K562 (cell line): Measurements from ENCODE around the gene ZNF121. TPM values are rescaled to one million over a fixed set of nuclear protein-coding genes. Genes with fewer than 3 reads are reported as not detected.
A peak's percentile ranks its signal among the peaks of the same experiment; 100 is the strongest.

Experiments
- ATF1 ChIP-seq, 2 experiments: fragments of 450-650 bp in 1 of 2; IDR thresholded peaks; 2 replicates each; pipeline ENCODE4 v1.6.1; 2016; ENCODE audit warnings: missing compliant biosample characterization in 1 of 2, missing genetic modification characterization in 1 of 2
- BCL6 ChIP-seq: fragments of 250-450 bp; sonication (Bioruptor Pico); IDR thresholded peaks from 2 replicates; pipeline ENCODE4 v1.4.0; 2020
- HNRNPH1 ChIP-seq: fragments of 200-400 bp; formaldehyde crosslinking; optimal IDR thresholded peaks from 2 replicates; pipeline ENCODE3; 2017; ENCODE audit warnings: low read depth, mild to moderate bottlenecking, low read length, moderate library complexity
- JUN ChIP-seq, 2 experiments: sonication (generic) in 1 of 2; formaldehyde crosslinking in 1 of 2; IDR thresholded peaks; 2 replicates each; pipeline versions ENCODE4 v1.6.1 to v1.8.0; 2012 to 2022; ENCODE audit warnings: borderline replicate concordance in 2 of 2, mild to moderate bottlenecking in 2 of 2, improper control_type of control experiment in 1 of 2, low read depth in 1 of 2, low read length in 1 of 2, missing genetic modification reagents in 1 of 2
- MAX ChIP-seq: sonication (generic); formaldehyde crosslinking; IDR thresholded peaks from 2 replicates; pipeline ENCODE4 v1.9.0; 2022; ENCODE audit warnings: mild to moderate bottlenecking, missing genetic modification reagents
- NFRKB ChIP-seq: fragments of 450-650 bp; IDR thresholded peaks from 2 replicates; pipeline ENCODE4 v1.6.1; 2016; ENCODE audit warnings: low read depth
- PBX2 ChIP-seq, 2 experiments: IDR thresholded peaks in 1 of 2; conservative IDR thresholded peaks in 1 of 2; 2 replicates each; pipeline ENCODE4 v1.6.1; 2016; ENCODE audit warnings: low read depth in 2 of 2, mild to moderate bottlenecking in 1 of 2, missing compliant biosample characterization in 1 of 2, missing genetic modification characterization in 1 of 2, moderate library complexity in 1 of 2
- RREB1 ChIP-seq: fragments of 250-450 bp; sonication (Bioruptor Pico); IDR thresholded peaks from 2 replicates; pipeline ENCODE4 v1.4.0; 2020
- SLC30A9 ChIP-seq: fragments of 250-450 bp; sonication (Bioruptor Pico); IDR thresholded peaks from 2 replicates; pipeline ENCODE4 v1.8.0; 2022; ENCODE audit warnings: mild to moderate bottlenecking, moderate library complexity
- SOX6 ChIP-seq: fragments of 450-650 bp; IDR thresholded peaks from 2 replicates; pipeline ENCODE4 v1.6.1; 2014; ENCODE audit warnings: mild to moderate bottlenecking
- TEAD2 ChIP-seq: fragments of 450-650 bp; IDR thresholded peaks from 2 replicates; pipeline ENCODE4 v1.6.1; 2016; ENCODE audit warnings: missing genetic modification characterization, control low read depth, missing compliant biosample characterization
- TOE1 ChIP-seq, 2 experiments: fragments of 450-650 bp in 1 of 2; sonication (generic) in 1 of 2; formaldehyde crosslinking in 1 of 2; IDR thresholded peaks; 2 replicates each; pipeline versions ENCODE4 v1.7.1 to v1.8.0; 2016 to 2022; ENCODE audit warnings: borderline replicate concordance in 2 of 2, mild to moderate bottlenecking in 2 of 2, antibody characterized with exemption in 1 of 2, inconsistent platforms in 1 of 2, low read depth in 1 of 2, missing genetic modification reagents in 1 of 2, moderate library complexity in 1 of 2
- ZKSCAN3 ChIP-seq: fragments of 250-450 bp; sonication (Bioruptor Pico); IDR thresholded peaks from 2 replicates; pipeline ENCODE4 v1.4.0; 2020
- ZNF274 ChIP-seq: IDR thresholded peaks from 2 replicates; pipeline ENCODE4 v1.6.1; 2011; ENCODE audit warnings: low read depth, mild to moderate bottlenecking, low read length, moderate library complexity, borderline replicate concordance
- ZNF280A ChIP-seq: fragments of 450-650 bp; IDR thresholded peaks from 2 replicates; pipeline ENCODE4 v1.6.1; 2018; ENCODE audit warnings: mild to moderate bottlenecking, low read depth; ENCODE audit not compliant: partially characterized antibody
- polyA plus RNA-seq, 8 experiments: library from polyadenylated mRNA; depleted of rRNA in 4 of 8; stranded (reverse) in 5 of 8; unstranded in 3 of 8; fragments of >200 nt; fragmentation: Nextera tagmentation in 2 of 8; fragmentation: Illumina TruSeq in 1 of 8; extraction: Ambion mirVana in 2 of 8; extraction: Trizol in 1 of 8; gene quantifications; 2 replicates each; pipeline versions ENCODE4 v1.2.1 to v1.2.3, GENCODE V29; 2011 to 2014; ENCODE audit warnings: inconsistent platforms in 1 of 8, missing spikeins in 1 of 8
- total RNA-seq, 7 experiments: library from RNA; depleted of rRNA in 6 of 7; stranded (reverse); fragments of >200 nt in 6 of 7; fragmentation: Illumina TruSeq in 2 of 7; extraction: Trizol in 2 of 7; gene quantifications; 2 replicates each; pipeline versions ENCODE4 v1.2.1 to v1.2.3, GENCODE V29; 2011 to 2021; ENCODE audit warnings: low replicate concordance in 1 of 7

The ZNF121 gene
- total and polyA plus RNA-seq, 9 of the 15 experiments (the other 6 are each of a cell fraction or from before 2014, with no cell fraction given) = 14.6 to 115 (median 33.4) TPM

GRCh38 chr19:9565900-9566705 lies 18.2 kb downstream of the ZNF121 start (continued):
- TF ChIP-seq ZNF280A (peak; percentile 96), NFRKB (no peak), RREB1 (no peak), TEAD2 (tag) (0 out of 2 replicates have a peak, but pooled peaks have one; percentile 10), BCL6 (CRISPR knock-in tag) (no peak), MAX (no peak), ZNF274 (peak; percentile 91), ATF1 (CRISPR knock-in tag; IDR thresholded peaks at IDR 0.05) (no peak), ATF1 (tag; IDR thresholded peaks at IDR 0.05) (no peak), ZKSCAN3 (CRISPR knock-in tag) (no peak), TOE1 (IDR thresholded peaks at IDR 0.05; ENCODE audit: borderline replicate concordance) (no peak), TOE1 (CRISPR knock-in tag; IDR thresholded peaks at IDR 0.05; ENCODE audit: borderline replicate concordance, low read depth) (no peak), JUN (IDR thresholded peaks at IDR 0.05; ENCODE audit: borderline replicate concordance, low read depth, low read length) (peak; percentile 81; the same call in 1 of the 2 replicates), JUN (CRISPR knock-in tag; IDR thresholded peaks at IDR 0.05; ENCODE audit: borderline replicate concordance) (no peak), SOX6 (peak; percentile 78), SLC30A9 (no peak), HNRNPH1 (no peak), PBX2 (CRISPR knock-in tag; IDR thresholded peaks at IDR 0.05; ENCODE audit: low read depth) (no peak), PBX2 (tag; conservative IDR thresholded peaks at IDR 0.05; ENCODE audit: low read depth) (no peak)
